ENCODE results near the gene TFRC.
"Not testable (repeated sequence)": the region's sequence is repeated elsewhere in the genome, so short reads cannot be mapped to it uniquely, and the experiment has no call there.

TFRC gene

GRCh38 chr3:196079682-196080081 lies 2.2 kb downstream of the TFRC start:
- no peak for TF ChIP-seq CTCF (IDR thresholded peaks at IDR 0.05; ENCODE audit: low read depth, low read length)
- no peak for DNase-seq (ENCODE audit: extremely low read depth, low read depth)

- no peak for TF ChIP-seq CTCF (IDR thresholded peaks at IDR 0.05; ENCODE audit: low read depth, low read length)
- no peak for DNase-seq (ENCODE audit: extremely low read depth, low read depth)
Observed at GRCh38 chr3:196075013-196075412, 6.9 kb downstream of the TFRC start.

GRCh38 chr3:196073255-196073753 lies 8.6 kb downstream of the TFRC start:
- peak; percentile 83 for TF ChIP-seq CTCF (IDR thresholded peaks at IDR 0.05; ENCODE audit: low read depth, low read length)
- no peak for DNase-seq (ENCODE audit: extremely low read depth, low read depth)

GRCh38 chr3:196072313-196072712 lies 9.6 kb downstream of the TFRC start:
- no peak for TF ChIP-seq CTCF (IDR thresholded peaks at IDR 0.05; ENCODE audit: low read depth, low read length)

GRCh38 chr3:196068812-196069211 lies 13.1 kb downstream of the TFRC start:
- DNase-seq (ENCODE audit: extremely low read depth, low read depth): not testable (repeated sequence)

More at GRCh38 chr3:196072313-196072712, 9.6 kb downstream of the TFRC start:
- no peak for DNase-seq (ENCODE audit: extremely low read depth, low read depth)

GRCh38 chr3:196067439-196067838 lies 14.5 kb downstream of the TFRC start:
- DNase-seq (ENCODE audit: extremely low read depth, low read depth): no peak
- TF ChIP-seq CTCF (IDR thresholded peaks at IDR 0.05; ENCODE audit: low read depth, low read length): no peak

- TF ChIP-seq CTCF (IDR thresholded peaks at IDR 0.05; ENCODE audit: low read depth, low read length): no peak
Observed at GRCh38 chr3:196063971-196064370, 17.9 kb downstream of the TFRC start.

GRCh38 chr3:196063456-196063855 lies 18.4 kb downstream of the TFRC start:
- DNase-seq (ENCODE audit: extremely low read depth, low read depth): no peak
- TF ChIP-seq CTCF (IDR thresholded peaks at IDR 0.05; ENCODE audit: low read depth, low read length): no peak

More at GRCh38 chr3:196063971-196064370, 17.9 kb downstream of the TFRC start:
- DNase-seq (ENCODE audit: extremely low read depth, low read depth): no peak

Data from AG09319 (cell line).